NCI-H510A treated with DMSO at 0.1 percent for 48 hours (cell line): ENCODE results near the gene SLC16A8.
"Not testable (repeated sequence)": the region's sequence is repeated elsewhere in the genome, so short reads cannot be mapped to it uniquely, and the experiment has no call there.

Experiments
- DNase-seq: peaks from one replicate; lab custom pipeline; 2025; lab: John Stamatoyannopoulos, UW

SLC16A8 gene

GRCh38 chr22:38043151-38044039 lies 40.6 kb downstream of the SLC16A8 start:
- no peak for DNase-seq

GRCh38 chr22:38042488-38042790 lies 41.5 kb downstream of the SLC16A8 start:
- DNase-seq, result no peak

GRCh38 chr22:38041760-38042487 lies 42.1 kb downstream of the SLC16A8 start:
- no peak for DNase-seq

GRCh38 chr22:38040953-38041759 lies 42.8 kb downstream of the SLC16A8 start:
- DNase-seq, result no peak

- DNase-seq, result no peak
Measured at GRCh38 chr22:38038890-38039812, 44.8 kb downstream of the SLC16A8 start.

- DNase-seq, result no peak
Measured at GRCh38 chr22:38038426-38038825, 45.6 kb downstream of the SLC16A8 start.

- DNase-seq, result not testable (repeated sequence)
Measured at GRCh38 chr22:38037367-38038150, 46.4 kb downstream of the SLC16A8 start.

GRCh38 chr22:38036392-38037062 lies 47.5 kb downstream of the SLC16A8 start:
- DNase-seq, result no peak

GRCh38 chr22:38035530-38035885 lies 48.5 kb downstream of the SLC16A8 start:
- peak; percentile 27 for DNase-seq

GRCh38 chr22:38034884-38035529 lies 49.0 kb downstream of the SLC16A8 start:
- no peak for DNase-seq

GRCh38 chr22:38034278-38034882 lies 49.6 kb downstream of the SLC16A8 start:
- DNase-seq, result no peak

GRCh38 chr22:38033522-38034277 lies 50.3 kb downstream of the SLC16A8 start:
- no peak for DNase-seq

GRCh38 chr22:38032681-38033521 lies 51.1 kb downstream of the SLC16A8 start:
- DNase-seq, result no peak

- DNase-seq, result no peak
Measured at GRCh38 chr22:38031491-38031890, 52.5 kb downstream of the SLC16A8 start.

GRCh38 chr22:38030311-38031133 lies 53.5 kb downstream of the SLC16A8 start:
- no peak for DNase-seq

GRCh38 chr22:38029901-38030300 lies 54.1 kb downstream of the SLC16A8 start:
- DNase-seq, result no peak

- no peak for DNase-seq
Measured at GRCh38 chr22:38029370-38029769, 54.6 kb downstream of the SLC16A8 start.
